K562 (cell line): ENCODE results near the gene FAAP100. TPM values are rescaled to one million over a fixed set of nuclear protein-coding genes. Genes with fewer than 3 reads are reported as not detected.
A peak's percentile ranks its signal among the peaks of the same experiment; 100 is the strongest.

ENCODE experiments used
- ARID3A ChIP-seq: IDR thresholded peaks from 2 replicates; pipeline ENCODE4 v1.6.1; 2012; ENCODE audit warnings: low read depth, low read length, improper control_type of control experiment, borderline replicate concordance
- CBX1 ChIP-seq: sonication (generic); IDR thresholded peaks from 2 replicates; pipeline ENCODE4 v1.6.1; 2016; ENCODE audit warnings: antibody characterized with exemption, low read depth, mild to moderate bottlenecking
- CTBP1 ChIP-seq: fragments of 450-650 bp; IDR thresholded peaks from 2 replicates; pipeline ENCODE4 v1.6.1; 2016; ENCODE audit warnings: borderline replicate concordance
- GABPB1 ChIP-seq: sonication (generic); formaldehyde crosslinking; IDR thresholded peaks from 2 replicates; pipeline ENCODE4 v1.8.0; 2022; ENCODE audit warnings: mild to moderate bottlenecking, missing genetic modification reagents
- MLLT1 ChIP-seq, 2 experiments: fragments of 450-650 bp; IDR thresholded peaks; 2 replicates each; pipeline ENCODE4 v1.6.1; 2016
- MNT ChIP-seq, 2 experiments: fragments of 450-650 bp; conservative IDR thresholded peaks; 2 replicates each; pipeline ENCODE4 v1.6.1; 2017; ENCODE audit warnings: mild to moderate bottlenecking in 2 of 2, moderate library complexity in 2 of 2
- NKRF ChIP-seq: fragments of 450-650 bp; IDR thresholded peaks from 2 replicates; pipeline ENCODE4 v1.6.1; 2016; ENCODE audit warnings: borderline replicate concordance
- PREB ChIP-seq: sonication (generic); formaldehyde crosslinking; IDR thresholded peaks from 2 replicates; pipeline ENCODE4 v1.8.1; 2023; ENCODE audit warnings: mild to moderate bottlenecking, missing genetic modification reagents
- RNF219 ChIP-seq: fragments of 250-450 bp; sonication (Bioruptor Pico); IDR thresholded peaks from 2 replicates; pipeline ENCODE4 v1.5.0; 2022; ENCODE audit warnings: mild to moderate bottlenecking
- SNRNP70 ChIP-seq: fragments of 200-400 bp; formaldehyde crosslinking; optimal IDR thresholded peaks from 2 replicates; pipeline ENCODE3; 2017; ENCODE audit warnings: low read depth, low read length
- STAG1 ChIP-seq: sonication (generic); formaldehyde crosslinking; IDR thresholded peaks from 2 replicates; pipeline ENCODE4 v1.5.0; 2020; ENCODE audit warnings: missing genetic modification reagents, borderline replicate concordance
- ZBTB26 ChIP-seq: fragments of 450-650 bp; formaldehyde crosslinking; IDR thresholded peaks from 2 replicates; pipeline ENCODE4 v1.4.0; 2022; ENCODE audit warnings: missing genetic modification characterization
- ZNF511 ChIP-seq: sonication (generic); formaldehyde crosslinking; IDR thresholded peaks from 2 replicates; pipeline ENCODE4 v1.8.0; 2022; ENCODE audit warnings: mild to moderate bottlenecking, missing genetic modification reagents
- polyA plus RNA-seq, 8 experiments: library from polyadenylated mRNA; depleted of rRNA in 4 of 8; stranded (reverse) in 5 of 8; unstranded in 3 of 8; fragments of >200 nt; fragmentation: Nextera tagmentation in 2 of 8; fragmentation: Illumina TruSeq in 1 of 8; extraction: Ambion mirVana in 2 of 8; extraction: Trizol in 1 of 8; gene quantifications; 2 replicates each; pipeline versions ENCODE4 v1.2.1 to v1.2.3, GENCODE V29; 2011 to 2014; ENCODE audit warnings: inconsistent platforms in 1 of 8, missing spikeins in 1 of 8
- total RNA-seq, 7 experiments: library from RNA; depleted of rRNA in 6 of 7; stranded (reverse); fragments of >200 nt in 6 of 7; fragmentation: Illumina TruSeq in 2 of 7; extraction: Trizol in 2 of 7; gene quantifications; 2 replicates each; pipeline versions ENCODE4 v1.2.1 to v1.2.3, GENCODE V29; 2011 to 2021; ENCODE audit warnings: low replicate concordance in 1 of 7

The FAAP100 gene
- total and polyA plus RNA-seq, 9 of the 15 experiments (the other 6 are each of a cell fraction or from before 2014, with no cell fraction given): 0.31 to 51.2 (median 12.6) TPM

- TF ChIP-seq ZNF511 (CRISPR knock-in tag) (0 out of 2 replicates have a peak, but pooled peaks have one; percentile 11), RNF219 (CRISPR knock-in tag) (no peak), SNRNP70 (peak; percentile 93), ARID3A (no peak), MNT (conservative IDR thresholded peaks at IDR 0.05) (no peak), CBX1 (no peak), GABPB1 (no peak; the same call in 1 of the 2 replicates), ZBTB26 (peak; percentile 89), NKRF (peak; percentile 47; the same call in 1 of the 2 replicates), STAG1 (CRISPR knock-in tag) (0 out of 2 replicates have a peak, but pooled peaks have one; percentile 6), PREB (CRISPR knock-in tag) (peak; percentile 73; the same call in 1 of the 2 replicates), MLLT1 (IDR thresholded peaks at IDR 0.05) (peak; percentile 75 to 80; a peak in 1 of 4 replicates), CTBP1 (0 out of 2 replicates have a peak, but pooled peaks have one; percentile 10)
Measured at GRCh38 chr17:81511804-81512561, 40.2 kb downstream of the FAAP100 start (continued).
